Keratinocyte (primary cell): ENCODE measurements around the gene KRTAP3-2. TPM values are rescaled to one million over a fixed set of nuclear protein-coding genes. Genes with fewer than 3 reads are reported as not detected.

Source experiments
- DNase-seq: peaks from one replicate; pipeline ENCODE4 v3.0.0-alpha.2; 2011; ENCODE audit warnings: low read depth, missing footprints, low spot score
- FAIRE-seq: peaks from 2 replicates; lab custom pipeline; 2011; peaks lifted over from hg19 to GRCh38; lab: Jason Lieb, UNC
- H2AFZ ChIP-seq: 2 replicates; pipeline ENCODE4 v1.6.0; 2012; ENCODE audit warnings: low read length, control low read depth, inconsistent platforms; ENCODE audit not compliant: control insufficient read depth
- H3K27ac ChIP-seq: 2 replicates; pipeline ENCODE4 v1.5.1; 2011; ENCODE audit warnings: low read length; ENCODE audit not compliant: control insufficient read depth, insufficient read depth
- H3K27me3 ChIP-seq: 3 replicates; pipeline ENCODE4 v1.6.0; 2011; ENCODE audit warnings: low read length; ENCODE audit not compliant: control insufficient read depth, insufficient read depth; ENCODE audit errors: extremely low read depth
- H3K36me3 ChIP-seq, 2 experiments: 2 replicates in 1 of 2; 3 replicates in 1 of 2; pipeline ENCODE4 v1.5.1; 2011; ENCODE audit warnings: low read length in 2 of 2, mild to moderate bottlenecking in 1 of 2; ENCODE audit not compliant: control insufficient read depth in 2 of 2, insufficient read depth in 2 of 2; ENCODE audit errors: extremely low read depth in 1 of 2
- H3K4me1 ChIP-seq: 3 replicates; pipeline ENCODE4 v1.5.1; 2011; ENCODE audit warnings: low read length; ENCODE audit not compliant: control insufficient read depth, insufficient read depth; ENCODE audit errors: extremely low read depth
- H3K4me2 ChIP-seq: 3 replicates; pipeline ENCODE4 v1.6.0; 2011; ENCODE audit warnings: low read depth, low read length; ENCODE audit not compliant: control insufficient read depth, insufficient read depth; ENCODE audit errors: extremely low read depth
- H3K4me3 ChIP-seq, 3 experiments: fragments of 200-600 bp in 1 of 3; sonication (generic) in 1 of 3; 2 replicates in 2 of 3; 3 replicates in 1 of 3; pipeline ENCODE4 v1.5.1; 2011 to 2016; ENCODE audit warnings: low read length in 3 of 3, mild to moderate bottlenecking in 3 of 3, control low read depth in 2 of 3, inconsistent platforms in 1 of 3, low read depth in 1 of 3, mixed read lengths in 1 of 3, mixed run types in 1 of 3, moderate library complexity in 1 of 3; ENCODE audit not compliant: control insufficient read depth in 2 of 3, insufficient read depth in 2 of 3; ENCODE audit errors: extremely low read depth in 1 of 3
- H3K79me2 ChIP-seq: 2 replicates; pipeline ENCODE4 v1.6.0; 2012; ENCODE audit warnings: low read length; ENCODE audit not compliant: control insufficient read depth, insufficient read depth
- H3K9ac ChIP-seq: 3 replicates; pipeline ENCODE4 v1.6.0; 2011; ENCODE audit warnings: low read length; ENCODE audit not compliant: control insufficient read depth, insufficient read depth; ENCODE audit errors: extremely low read depth
- H3K9me1 ChIP-seq: 3 replicates; pipeline ENCODE4 v1.6.0; 2011; ENCODE audit warnings: low read length; ENCODE audit not compliant: control insufficient read depth, insufficient read depth; ENCODE audit errors: extremely low read depth
- H3K9me3 ChIP-seq: 2 replicates; pipeline ENCODE4 v1.5.1; 2012; ENCODE audit warnings: low read depth, low read length; ENCODE audit not compliant: control insufficient read depth
- H4K20me1 ChIP-seq: 3 replicates; pipeline ENCODE4 v1.6.0; 2011; ENCODE audit warnings: low read length; ENCODE audit not compliant: control insufficient read depth, insufficient read depth; ENCODE audit errors: extremely low read depth
- EZH2 ChIP-seq: IDR thresholded peaks from one replicate; pipeline ENCODE4 v1.6.1; 2012; ENCODE audit warnings: inconsistent platforms, mild to moderate bottlenecking, low read length, moderate library complexity
- dilution Hi-C: fragments of 300-500 bp; cut with MboI; formaldehyde crosslinking; loops from one replicate; pipeline ENCODE4 v1.7.0; 2020; ENCODE audit warnings: low sequenced_read_pairs; ENCODE audit not compliant: extremely low pct_ligation_motif_present
- polyA plus RNA-seq, 5 experiments: library from polyadenylated mRNA; depleted of rRNA in 3 of 5; stranded (reverse) in 3 of 5; stranded (forward) in 1 of 5; unstranded in 1 of 5; fragments of >200 nt; gene quantifications; 1 replicate in 1 of 5; 2 replicates in 3 of 5; 3 replicates in 1 of 5; pipeline versions ENCODE4 v1.2.1 to v1.2.3, GENCODE V29; 2011 to 2012; ENCODE audit warnings: missing spikeins in 2 of 5, low read depth in 1 of 5, low replicate concordance in 1 of 5
- TF ChIP-seq, protein P1 (sequence below), 3 experiments: IDR thresholded peaks in 1 of 3; conservative IDR thresholded peaks in 1 of 3; optimal IDR thresholded peaks in 1 of 3; 2 replicates in 2 of 3; 3 replicates in 1 of 3; pipeline versions ENCODE3 to v1.5.1; 2011; ENCODE audit warnings: low read length in 3 of 3, mild to moderate bottlenecking in 3 of 3, moderate library complexity in 2 of 3, control low read depth in 1 of 3, inconsistent platforms in 1 of 3; ENCODE audit not compliant: insufficient read depth in 2 of 3; ENCODE audit errors: extremely low read depth in 1 of 3

Gene KRTAP3-2
- polyA plus RNA-seq, 1 donor (not counting 4 experiments of a cell fraction or from before 2014, with no cell fraction given) = not detected

GRCh38 chr17:41010441-41010840 lies 10.7 kb upstream of the KRTAP3-2 start:
- no peaks in the 10 kb centered on the region for H3K9me1 ChIP-seq
- no peaks in the 10 kb centered on the region for H3K4me1 ChIP-seq
- no peaks in the 10 kb centered on the region for H3K36me3 ChIP-seq
- H3K4me2 ChIP-seq = no peak overlapping the region
- no peaks in the 10 kb centered on the region for H4K20me1 ChIP-seq
- H3K79me2 ChIP-seq = no peaks in the 10 kb centered on the region
- H3K27ac ChIP-seq = no peak overlapping the region
- no peak overlapping the region for H3K4me3 ChIP-seq
- no peaks in the 10 kb centered on the region for H3K9me3 ChIP-seq
- H2AFZ ChIP-seq = no peak overlapping the region
- FAIRE-seq = no peak
- no peak overlapping the region for H3K9ac ChIP-seq
- TF ChIP-seq, protein P1, sequence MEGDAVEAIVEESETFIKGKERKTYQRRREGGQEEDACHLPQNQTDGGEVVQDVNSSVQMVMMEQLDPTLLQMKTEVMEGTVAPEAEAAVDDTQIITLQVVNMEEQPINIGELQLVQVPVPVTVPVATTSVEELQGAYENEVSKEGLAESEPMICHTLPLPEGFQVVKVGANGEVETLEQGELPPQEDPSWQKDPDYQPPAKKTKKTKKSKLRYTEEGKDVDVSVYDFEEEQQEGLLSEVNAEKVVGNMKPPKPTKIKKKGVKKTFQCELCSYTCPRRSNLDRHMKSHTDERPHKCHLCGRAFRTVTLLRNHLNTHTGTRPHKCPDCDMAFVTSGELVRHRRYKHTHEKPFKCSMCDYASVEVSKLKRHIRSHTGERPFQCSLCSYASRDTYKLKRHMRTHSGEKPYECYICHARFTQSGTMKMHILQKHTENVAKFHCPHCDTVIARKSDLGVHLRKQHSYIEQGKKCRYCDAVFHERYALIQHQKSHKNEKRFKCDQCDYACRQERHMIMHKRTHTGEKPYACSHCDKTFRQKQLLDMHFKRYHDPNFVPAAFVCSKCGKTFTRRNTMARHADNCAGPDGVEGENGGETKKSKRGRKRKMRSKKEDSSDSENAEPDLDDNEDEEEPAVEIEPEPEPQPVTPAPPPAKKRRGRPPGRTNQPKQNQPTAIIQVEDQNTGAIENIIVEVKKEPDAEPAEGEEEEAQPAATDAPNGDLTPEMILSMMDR (optimal IDR thresholded peaks at IDR 0.05 in 1 of 3, IDR thresholded peaks at IDR 0.05 in 1 of 3, conservative IDR thresholded peaks at IDR 0.05 in 1 of 3; ENCODE audit: extremely low read depth in 1 of 3, insufficient read depth in 2 of 3, low read length in 3 of 3) = no peak
- no peak for TF ChIP-seq EZH2
- DNase-seq = no peak
- no peaks in the 10 kb centered on the region for H3K27me3 ChIP-seq
- dilution Hi-C loops = no loop called here

GRCh38 chr17:41009936-41010335 lies 10.2 kb upstream of the KRTAP3-2 start:
- Histone ChIP-seq H3K4me3 (no peak overlapping the region), H3K9me1 (no peaks in the 10 kb centered on the region), H3K9me3 (no peaks in the 10 kb centered on the region), H3K27me3 (no peaks in the 10 kb centered on the region), H3K79me2 (no peaks in the 10 kb centered on the region), H3K27ac (no peak overlapping the region), H3K4me2 (no peak overlapping the region), H4K20me1 (no peaks in the 10 kb centered on the region), H2AFZ (no peak overlapping the region), H3K4me1 (no peaks in the 10 kb centered on the region), H3K9ac (no peak overlapping the region), H3K36me3 (no peaks in the 10 kb centered on the region)
- dilution Hi-C loops = no loop called here
- FAIRE-seq (no peak), DNase-seq (no peak)
- TF ChIP-seq EZH2 = no peak
- TF ChIP-seq, protein P1 (optimal IDR thresholded peaks at IDR 0.05 in 1 of 3, IDR thresholded peaks at IDR 0.05 in 1 of 3, conservative IDR thresholded peaks at IDR 0.05 in 1 of 3; ENCODE audit: extremely low read depth in 1 of 3, insufficient read depth in 2 of 3, low read length in 3 of 3) = no peak
